ENCODE measurements around the gene TRAM2. TPM values are rescaled to one million over a fixed set of nuclear protein-coding genes. Genes with fewer than 3 reads are reported as not detected.

Gene TRAM2
- total RNA-seq, 1 experiment from 2014 or later, result 12.8 TPM

GRCh38 chr6:52538901-52539354 is 37.9 kb downstream of the TRAM2 start:
- no peak overlapping the region for H3K27ac Mint-ChIP-seq (ENCODE audit: unreplicated experiment)
- no peak overlapping the region for H3K4me3 Mint-ChIP-seq (ENCODE audit: low read depth, unreplicated experiment)
- no peak for TF ChIP-seq CTCF (IDR thresholded peaks at IDR 0.05; ENCODE audit: unreplicated experiment)
- H3K4me1 Mint-ChIP-seq (ENCODE audit: low read depth, unreplicated experiment), result peaks cover 22% of the 10 kb centered on the region
- CTCF ChIA-PET, result no interaction called here
- DNase-seq, result no peak
- no peaks in the 10 kb centered on the region for H3K36me3 Mint-ChIP-seq (ENCODE audit: insufficient read depth, unreplicated experiment)
- H3K9me3 Mint-ChIP-seq (ENCODE audit: low read depth, unreplicated experiment), result no peaks in the 10 kb centered on the region
- BruUV-seq (replicated peaks), result no TSS peak
- H3K27me3 Mint-ChIP-seq (ENCODE audit: unreplicated experiment), result no peaks in the 10 kb centered on the region
- intact Hi-C loops (cut with micrococcal nuclease; ENCODE audit: unreplicated experiment), result no loop called here

- intact Hi-C loops (cut with micrococcal nuclease; ENCODE audit: unreplicated experiment), result no loop called here
- peaks cover 17% of the 10 kb centered on the region for H3K4me1 Mint-ChIP-seq (ENCODE audit: low read depth, unreplicated experiment)
- no peaks in the 10 kb centered on the region for H3K36me3 Mint-ChIP-seq (ENCODE audit: insufficient read depth, unreplicated experiment)
- CTCF ChIA-PET, result no interaction called here
- BruUV-seq (replicated peaks), result no TSS peak
- H3K9me3 Mint-ChIP-seq (ENCODE audit: low read depth, unreplicated experiment), result no peaks in the 10 kb centered on the region
- H3K27ac Mint-ChIP-seq (ENCODE audit: unreplicated experiment), result no peak overlapping the region
- TF ChIP-seq CTCF (IDR thresholded peaks at IDR 0.05; ENCODE audit: unreplicated experiment), result no peak
- H3K4me3 Mint-ChIP-seq (ENCODE audit: low read depth, unreplicated experiment), result no peak overlapping the region
- no peak for DNase-seq
- no peaks in the 10 kb centered on the region for H3K27me3 Mint-ChIP-seq (ENCODE audit: unreplicated experiment)
Observed at GRCh38 chr6:52538252-52538900, 38.5 kb downstream of the TRAM2 start.

- CTCF ChIA-PET, result no interaction called here
- no peak overlapping the region for H3K4me3 Mint-ChIP-seq (ENCODE audit: low read depth, unreplicated experiment)
- intact Hi-C loops (cut with micrococcal nuclease; ENCODE audit: unreplicated experiment), result no loop called here
Observed at GRCh38 chr6:52537001-52537753, 39.7 kb downstream of the TRAM2 start.

GRCh38 chr6:52536424-52536916 is 40.4 kb downstream of the TRAM2 start:
- no peaks in the 10 kb centered on the region for H3K36me3 Mint-ChIP-seq (ENCODE audit: insufficient read depth, unreplicated experiment)
- intact Hi-C loops (cut with micrococcal nuclease; ENCODE audit: unreplicated experiment), result no loop called here
- H3K9me3 Mint-ChIP-seq (ENCODE audit: low read depth, unreplicated experiment), result no peaks in the 10 kb centered on the region
- no peak overlapping the region for H3K4me3 Mint-ChIP-seq (ENCODE audit: low read depth, unreplicated experiment)
- CTCF ChIA-PET, result no interaction called here
- no peak overlapping the region for H3K27ac Mint-ChIP-seq (ENCODE audit: unreplicated experiment)
- BruUV-seq (replicated peaks), result no TSS peak
- TF ChIP-seq CTCF (IDR thresholded peaks at IDR 0.05; ENCODE audit: unreplicated experiment), result no peak
- no peaks in the 10 kb centered on the region for H3K27me3 Mint-ChIP-seq (ENCODE audit: unreplicated experiment)
- H3K4me1 Mint-ChIP-seq (ENCODE audit: low read depth, unreplicated experiment), result peaks cover 10% of the 10 kb centered on the region
- no peak for DNase-seq

More at GRCh38 chr6:52537001-52537753, 39.7 kb downstream of the TRAM2 start:
- no TSS peak for BruUV-seq (replicated peaks)
- TF ChIP-seq CTCF (IDR thresholded peaks at IDR 0.05; ENCODE audit: unreplicated experiment), result no peak
- Mint-ChIP-seq H3K36me3 (ENCODE audit: insufficient read depth, unreplicated experiment) (no peaks in the 10 kb centered on the region), H3K27me3 (ENCODE audit: unreplicated experiment) (no peaks in the 10 kb centered on the region), H3K9me3 (ENCODE audit: low read depth, unreplicated experiment) (no peaks in the 10 kb centered on the region), H3K27ac (ENCODE audit: unreplicated experiment) (no peak overlapping the region), H3K4me1 (ENCODE audit: low read depth, unreplicated experiment) (peaks cover 10% of the 10 kb centered on the region)
- DNase-seq, result no peak

Data from Calu3 (cell line).